ENCODE results near the gene KRTAP21-2. TPM values are rescaled to one million over a fixed set of nuclear protein-coding genes. Genes with fewer than 3 reads are reported as not detected.

Gene KRTAP21-2
- total RNA-seq (not detected), total RNA-seq (0 to 0.07 (median 0) reads per million in 172 experiments)
- not detected for polyA plus RNA-seq (2013, experiment 1 of 2)
- polyA plus RNA-seq (2013, experiment 2 of 2), result not detected

- POLR2A ChIA-PET, result no interaction called here
- H3K27me3 ChIP-seq (ENCODE audit: control insufficient read depth in 1 of 2, insufficient read depth in 2 of 2, low read length in 2 of 2), result no peaks in the 10 kb centered on the region
- intact Hi-C loops (cut with DNase I, micrococcal nuclease), result no loop called here
- no peak within 1 kb of the TSS for H3K27ac ChIP-seq (ENCODE audit: low read depth in 1 of 2, low read length in 2 of 2)
- H3K36me3 ChIP-seq (ENCODE audit: insufficient read depth, low read length), result no peaks in the 10 kb centered on the region
- no peaks in the 10 kb centered on the region for H3K4me1 ChIP-seq (ENCODE audit: insufficient read depth, low read length)
- DNase-seq (no peak), ATAC-seq (ENCODE audit: poor library complexity) (no peak)
- peaks cover 0 to 3% of the 10 kb centered on the region in 2 experiments for H3K9me3 ChIP-seq (ENCODE audit: control insufficient read depth in 1 of 2, insufficient read depth in 1 of 2, low read length in 2 of 2)
- CTCF ChIA-PET, result no interaction called here
- TF ChIP-seq, protein P1, sequence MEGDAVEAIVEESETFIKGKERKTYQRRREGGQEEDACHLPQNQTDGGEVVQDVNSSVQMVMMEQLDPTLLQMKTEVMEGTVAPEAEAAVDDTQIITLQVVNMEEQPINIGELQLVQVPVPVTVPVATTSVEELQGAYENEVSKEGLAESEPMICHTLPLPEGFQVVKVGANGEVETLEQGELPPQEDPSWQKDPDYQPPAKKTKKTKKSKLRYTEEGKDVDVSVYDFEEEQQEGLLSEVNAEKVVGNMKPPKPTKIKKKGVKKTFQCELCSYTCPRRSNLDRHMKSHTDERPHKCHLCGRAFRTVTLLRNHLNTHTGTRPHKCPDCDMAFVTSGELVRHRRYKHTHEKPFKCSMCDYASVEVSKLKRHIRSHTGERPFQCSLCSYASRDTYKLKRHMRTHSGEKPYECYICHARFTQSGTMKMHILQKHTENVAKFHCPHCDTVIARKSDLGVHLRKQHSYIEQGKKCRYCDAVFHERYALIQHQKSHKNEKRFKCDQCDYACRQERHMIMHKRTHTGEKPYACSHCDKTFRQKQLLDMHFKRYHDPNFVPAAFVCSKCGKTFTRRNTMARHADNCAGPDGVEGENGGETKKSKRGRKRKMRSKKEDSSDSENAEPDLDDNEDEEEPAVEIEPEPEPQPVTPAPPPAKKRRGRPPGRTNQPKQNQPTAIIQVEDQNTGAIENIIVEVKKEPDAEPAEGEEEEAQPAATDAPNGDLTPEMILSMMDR (IDR thresholded peaks at IDR 0.05), result no peak
- peaks cover 2% of the 10 kb centered on the region for H3K9me3 Mint-ChIP-seq
- no peaks in the 10 kb centered on the region for H3K4me1 Mint-ChIP-seq (ENCODE audit: low read depth)
- H3K4me3 ChIP-seq (ENCODE audit: low read length), result no peak within 1 kb of the TSS
- no peak within 1 kb of the TSS for H3K27ac Mint-ChIP-seq
- H3K36me3 Mint-ChIP-seq (ENCODE audit: low read depth), result no peaks in the 10 kb centered on the region
- no peaks in the 10 kb centered on the region for H3K27me3 Mint-ChIP-seq
- H3K4me3 Mint-ChIP-seq, result no peak within 1 kb of the TSS
Observed at GRCh38 chr21:30747159-30747558, at the start of gene KRTAP21-2. KRTAP21-2 (minus strand) TSS chr21:30747259; CDS start chr21:30747202, 57 bp downstream.

- peaks cover 7% of the 10 kb centered on the region for H3K27me3 Mint-ChIP-seq
- POLR2A ChIA-PET, result no interaction called here
- no peaks in the 10 kb centered on the region for H3K36me3 Mint-ChIP-seq (ENCODE audit: low read depth)
- CTCF ChIA-PET, result no interaction called here
- no peaks in the 10 kb centered on the region for H3K9me3 Mint-ChIP-seq
- Histone ChIP-seq H3K27me3 (ENCODE audit: control insufficient read depth in 1 of 2, insufficient read depth in 2 of 2, low read length in 2 of 2) (no peaks in the 10 kb centered on the region), H3K27ac (ENCODE audit: low read depth in 1 of 2, low read length in 2 of 2) (no peak overlapping the region), H3K36me3 (ENCODE audit: insufficient read depth, low read length) (no peaks in the 10 kb centered on the region), H3K4me1 (ENCODE audit: insufficient read depth, low read length) (no peaks in the 10 kb centered on the region), H3K4me3 (ENCODE audit: low read length) (no peak overlapping the region), H3K9me3 (ENCODE audit: control insufficient read depth in 1 of 2, insufficient read depth in 1 of 2, low read length in 2 of 2) (no peaks in the 10 kb centered on the region)
- TF ChIP-seq, protein P1 (IDR thresholded peaks at IDR 0.05), result no peak
- H3K4me1 Mint-ChIP-seq (ENCODE audit: low read depth), result no peaks in the 10 kb centered on the region
- H3K4me3 Mint-ChIP-seq, result no peak overlapping the region
- DNase-seq (no peak), ATAC-seq (ENCODE audit: poor library complexity) (no peak)
- no peak overlapping the region for H3K27ac Mint-ChIP-seq
- intact Hi-C loops (cut with DNase I, micrococcal nuclease), result no loop called here
Observed at GRCh38 chr21:30793581-30794314, 46.7 kb upstream of the KRTAP21-2 start.

GRCh38 chr21:30779249-30779648 is 32.2 kb upstream of the KRTAP21-2 start:
- ATAC-seq (ENCODE audit: poor library complexity) (no peak), DNase-seq (no peak)
- intact Hi-C loops (cut with DNase I, micrococcal nuclease), result no loop called here

More at GRCh38 chr21:30779249-30779648, 32.2 kb upstream of the KRTAP21-2 start:
- H3K9me3 Mint-ChIP-seq, result peaks cover 2% of the 10 kb centered on the region
- H3K36me3 ChIP-seq (ENCODE audit: insufficient read depth, low read length), result no peaks in the 10 kb centered on the region
- no peak overlapping the region for H3K27ac ChIP-seq (ENCODE audit: low read depth in 1 of 2, low read length in 2 of 2)
- no peak overlapping the region for H3K4me3 ChIP-seq (ENCODE audit: low read length)
- H3K27me3 Mint-ChIP-seq, result peaks cover 5% of the 10 kb centered on the region
- TF ChIP-seq, protein P1 (IDR thresholded peaks at IDR 0.05), result no peak
- H3K27ac Mint-ChIP-seq, result no peak overlapping the region
- no peak overlapping the region for H3K4me3 Mint-ChIP-seq
- CTCF ChIA-PET, result interaction anchor here (0.7 kb wide), 1 partner anchor 9 kb away, joined by 3 read pairs; no protein-coding TSS in a partner anchor
- H3K4me1 Mint-ChIP-seq (ENCODE audit: low read depth), result no peaks in the 10 kb centered on the region
- H3K36me3 Mint-ChIP-seq (ENCODE audit: low read depth), result no peaks in the 10 kb centered on the region
- H3K9me3 ChIP-seq (ENCODE audit: control insufficient read depth in 1 of 2, insufficient read depth in 1 of 2, low read length in 2 of 2), result peaks cover 3 to 5% of the 10 kb centered on the region in 2 experiments
- H3K4me1 ChIP-seq (ENCODE audit: insufficient read depth, low read length), result no peaks in the 10 kb centered on the region
- POLR2A ChIA-PET, result no interaction called here
- H3K27me3 ChIP-seq (ENCODE audit: control insufficient read depth in 1 of 2, insufficient read depth in 2 of 2, low read length in 2 of 2), result peaks cover 0 to 5% of the 10 kb centered on the region in 2 experiments
